GM19397 (cell line): ENCODE results near the gene CD33.
"Not testable (repeated sequence)": the region's sequence is repeated elsewhere in the genome, so short reads cannot be mapped to it uniquely, and the experiment has no call there.

Experiments used
- ATAC-seq: cut with Tn5 transposase; IDR thresholded peaks from one replicate; pipeline ENCODE4 v1.9.1; 2021; ENCODE audit warnings: mild to moderate bottlenecking, moderate library complexity; ENCODE audit not compliant: unreplicated experiment

The CD33 gene

DNA sequence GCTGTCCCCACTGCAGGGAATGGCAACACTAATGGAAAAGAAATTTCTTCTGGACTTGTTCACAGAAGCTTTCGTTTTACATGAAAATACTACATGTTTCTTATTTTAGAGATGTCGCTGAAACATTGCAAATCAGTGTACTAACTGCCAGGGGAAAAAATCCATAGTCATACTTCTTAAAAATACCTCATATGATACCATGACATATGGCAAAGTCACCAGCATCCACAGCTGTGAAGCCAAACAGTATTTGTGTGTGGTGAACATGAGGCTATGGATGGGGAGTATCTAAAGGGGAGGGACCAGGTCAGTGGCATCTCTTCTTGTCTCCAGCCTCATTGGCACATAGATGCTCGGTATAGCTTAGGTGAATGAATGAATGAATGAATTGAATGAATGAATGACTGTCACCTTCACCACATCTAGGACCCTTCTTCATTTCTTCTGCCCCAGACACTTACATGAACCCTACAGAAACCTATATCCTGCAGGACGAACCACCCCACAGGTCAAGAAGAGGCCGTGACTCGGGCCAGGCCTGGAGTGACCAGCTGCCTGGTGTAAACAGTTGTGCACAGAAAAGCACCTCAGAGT is 14.6 kb upstream of the CD33 start:
- ATAC-seq = no peak

DNA sequence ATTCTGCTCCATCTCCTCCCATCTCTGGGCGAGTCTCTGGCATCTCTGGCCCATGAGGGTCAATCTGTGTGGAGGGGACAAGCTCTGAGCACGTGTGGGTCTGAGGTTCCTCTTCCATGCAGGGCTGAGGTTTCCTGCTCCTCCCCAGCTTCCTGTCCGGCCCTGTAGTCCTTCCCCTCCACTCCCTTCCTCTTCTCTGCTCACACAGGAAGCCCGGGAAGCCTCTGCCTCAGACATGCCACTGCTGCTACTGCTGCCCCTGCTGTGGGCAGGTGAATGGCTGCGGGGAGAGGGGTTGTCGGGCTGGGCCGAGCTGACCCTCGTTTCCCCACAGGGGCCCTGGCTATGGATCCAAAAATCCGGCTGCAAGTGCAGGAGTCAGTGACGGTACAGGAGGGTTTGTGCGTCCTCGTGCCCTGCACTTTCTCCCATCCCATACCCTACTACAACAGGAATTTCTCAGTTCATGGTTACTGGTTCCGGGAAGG is 14.0 kb upstream of the CD33 start:
- ATAC-seq = not testable (repeated sequence)

DNA sequence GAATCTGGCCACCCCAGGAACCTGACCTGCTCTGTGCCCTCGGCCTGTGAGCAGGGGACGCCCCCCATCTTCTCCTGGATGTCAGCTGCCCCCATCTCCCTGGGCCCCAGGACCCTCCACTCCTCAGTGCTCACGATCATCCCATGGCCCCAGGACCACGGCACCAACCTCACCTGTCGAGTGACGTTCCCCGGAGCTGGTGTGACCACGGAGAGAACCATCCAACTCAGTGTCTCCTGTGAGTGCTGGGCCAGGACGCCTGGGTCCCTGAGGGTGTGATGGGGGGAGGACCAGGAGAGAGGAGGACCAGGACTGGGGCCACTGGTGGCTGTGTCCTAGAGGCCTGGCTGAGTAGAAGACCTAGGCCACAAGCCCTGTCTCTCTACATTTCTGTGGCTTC is 13.0 kb upstream of the CD33 start:
- ATAC-seq = no peak

DNA sequence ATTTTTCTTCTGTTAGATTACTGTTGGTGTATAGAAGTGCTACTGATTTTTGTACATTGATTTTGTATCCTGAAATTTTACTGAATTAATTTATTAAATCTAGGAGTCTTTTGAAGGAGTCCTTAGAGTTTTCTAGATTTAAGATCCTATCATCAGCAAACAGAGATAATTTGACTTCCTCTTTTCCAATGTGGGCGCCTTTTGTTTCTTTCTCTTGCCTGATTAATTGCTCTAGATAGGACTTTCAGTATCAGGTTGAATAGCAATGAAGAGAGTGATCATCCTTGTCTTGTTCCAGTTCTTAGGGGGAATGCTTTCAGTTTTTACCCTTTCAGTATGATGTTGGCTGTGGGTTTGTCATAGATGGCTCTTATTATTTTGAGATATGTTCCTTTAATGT is 5.6 kb upstream of the CD33 start:
- no peak for ATAC-seq

DNA sequence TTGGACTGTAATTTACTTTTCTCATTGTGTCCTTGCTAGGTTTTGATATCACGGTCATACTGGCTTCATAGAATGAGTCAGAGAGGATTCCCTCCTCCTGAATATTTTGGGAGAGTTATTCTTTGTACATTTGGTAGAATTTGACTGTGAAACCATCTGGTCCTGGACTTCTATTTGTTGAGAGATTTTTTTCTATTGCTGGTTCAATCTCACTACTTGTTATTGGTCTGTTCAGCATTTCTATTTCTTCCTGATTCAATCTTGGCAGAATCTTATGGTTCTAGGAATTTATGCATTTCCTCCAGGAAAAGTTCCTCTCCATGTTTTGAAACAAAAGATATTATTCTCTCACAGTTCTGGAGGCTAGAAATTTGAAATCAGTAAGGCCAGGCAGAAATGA is 4.9 kb upstream of the CD33 start:
- no peak for ATAC-seq

DNA sequence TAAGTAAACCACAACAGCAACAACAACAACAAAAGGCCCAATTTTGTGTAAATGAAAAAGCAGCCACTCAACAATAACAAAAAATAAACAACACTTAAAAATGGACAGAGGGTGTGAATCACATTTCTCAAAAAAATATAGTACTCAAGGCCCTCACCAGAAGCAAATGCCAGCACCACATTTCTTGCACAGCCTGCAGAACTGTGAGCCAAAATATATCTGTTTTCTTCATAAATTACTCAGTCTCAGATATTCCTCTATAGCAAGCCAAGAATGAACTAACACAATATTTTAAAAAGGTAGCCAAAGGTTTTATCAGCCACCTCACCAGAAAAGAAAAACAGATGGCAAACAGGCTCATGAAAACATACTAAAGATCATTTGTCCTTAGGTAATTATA is 3.9 kb upstream of the CD33 start:
- ATAC-seq = no peak

DNA sequence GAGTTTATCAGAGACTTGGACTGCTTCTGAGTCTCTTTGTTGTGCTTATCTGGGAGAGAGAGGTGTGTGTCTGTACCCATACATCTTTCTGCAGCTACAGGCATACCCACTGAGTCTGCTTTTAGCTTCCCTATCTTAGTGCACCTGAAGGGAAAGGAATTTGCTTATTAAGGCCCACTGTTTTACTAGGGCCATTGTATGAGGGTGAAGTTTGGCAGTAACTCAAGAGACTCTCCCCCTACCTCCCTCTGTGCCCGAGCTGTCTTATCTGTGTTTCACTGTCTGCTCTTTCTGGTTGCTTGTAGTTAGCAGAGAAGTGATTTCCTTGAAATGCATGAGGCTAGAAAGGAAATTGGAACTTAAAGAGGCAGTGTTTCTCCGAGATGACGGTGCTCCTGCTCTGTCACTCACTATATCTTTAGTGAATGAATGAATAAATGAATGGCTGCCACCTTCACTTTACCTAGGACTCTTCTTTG is 678 bp upstream of the CD33 start:
- ATAC-seq = no peak

DNA sequence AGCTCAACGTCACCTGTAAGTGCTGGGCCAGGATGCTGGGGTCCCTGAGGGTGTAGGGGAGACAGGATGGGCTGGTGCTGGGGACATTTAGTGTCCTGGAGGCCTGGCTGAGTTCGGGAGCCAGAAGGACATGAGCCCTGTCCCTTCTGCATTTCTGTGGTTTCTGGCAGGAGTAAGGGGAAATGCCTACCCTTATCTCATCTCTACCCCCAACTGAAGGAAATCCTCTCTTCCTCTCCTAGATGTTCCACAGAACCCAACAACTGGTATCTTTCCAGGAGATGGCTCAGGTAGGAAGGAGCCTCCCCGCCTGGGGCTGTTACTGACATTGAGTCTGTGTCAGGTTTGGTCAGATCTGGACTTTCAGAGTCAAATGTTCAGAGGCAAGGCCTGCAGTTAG is 1.2 kb downstream of the CD33 start:
- no peak for ATAC-seq

DNA sequence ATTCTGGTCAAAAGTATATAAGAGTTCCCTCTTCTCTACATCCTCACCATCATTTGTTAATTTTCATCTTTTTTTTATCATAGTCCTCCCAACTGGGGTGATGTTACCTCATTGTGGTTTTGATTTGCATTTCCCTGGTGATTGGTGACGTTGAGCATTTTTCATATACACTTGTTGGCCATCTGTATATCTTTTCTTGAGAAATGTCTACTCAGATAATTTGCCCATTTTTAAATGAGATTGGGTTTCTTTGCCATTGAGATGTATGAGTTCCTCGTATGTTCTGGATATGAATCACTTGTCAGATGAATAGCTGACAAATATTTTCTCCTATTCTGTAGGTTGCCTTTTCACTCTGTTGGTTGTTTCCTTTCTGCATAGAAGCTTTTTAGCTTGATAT is 2.4 kb downstream of the CD33 start:
- no peak for ATAC-seq

DNA sequence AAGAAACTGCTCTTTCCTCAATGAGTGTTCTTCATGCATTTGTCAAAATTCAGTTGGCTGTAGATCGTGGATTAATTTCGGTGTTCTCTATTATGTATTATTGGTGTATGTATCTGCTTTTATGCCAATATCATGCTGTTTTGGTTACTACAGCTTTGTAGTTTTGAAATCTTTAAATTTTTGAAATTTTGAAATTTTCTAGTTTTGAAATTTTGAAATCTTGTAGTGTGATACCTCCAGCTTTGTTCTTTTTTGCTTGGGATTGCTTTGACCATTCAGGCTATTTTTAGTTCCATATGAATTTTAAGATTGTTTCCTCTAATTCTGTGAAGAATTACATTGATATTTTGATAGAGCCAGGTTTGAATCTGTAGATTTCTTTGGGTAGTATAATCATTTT is 3.1 kb downstream of the CD33 start:
- ATAC-seq = no peak

DNA sequence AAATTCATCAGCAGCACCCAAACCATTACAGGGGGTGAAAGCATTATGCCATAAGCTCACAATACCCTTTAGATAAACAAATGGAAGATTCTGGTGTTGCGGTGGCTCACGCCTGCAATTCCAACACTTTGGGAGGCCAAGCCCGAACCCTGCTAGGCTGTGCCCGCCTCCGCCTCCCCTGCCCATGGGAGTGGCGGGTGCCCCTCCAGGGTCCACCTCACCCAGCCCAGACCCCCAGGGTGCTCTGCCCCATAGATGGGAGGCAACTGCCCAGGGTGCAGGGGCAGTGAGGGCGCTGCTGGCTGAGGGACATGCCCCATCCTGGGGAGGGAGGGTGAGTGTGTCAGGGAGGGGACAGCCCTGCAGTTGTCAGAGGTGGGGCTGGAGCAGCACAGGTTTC is 16.0 kb downstream of the CD33 start:
- ATAC-seq = no peak

DNA sequence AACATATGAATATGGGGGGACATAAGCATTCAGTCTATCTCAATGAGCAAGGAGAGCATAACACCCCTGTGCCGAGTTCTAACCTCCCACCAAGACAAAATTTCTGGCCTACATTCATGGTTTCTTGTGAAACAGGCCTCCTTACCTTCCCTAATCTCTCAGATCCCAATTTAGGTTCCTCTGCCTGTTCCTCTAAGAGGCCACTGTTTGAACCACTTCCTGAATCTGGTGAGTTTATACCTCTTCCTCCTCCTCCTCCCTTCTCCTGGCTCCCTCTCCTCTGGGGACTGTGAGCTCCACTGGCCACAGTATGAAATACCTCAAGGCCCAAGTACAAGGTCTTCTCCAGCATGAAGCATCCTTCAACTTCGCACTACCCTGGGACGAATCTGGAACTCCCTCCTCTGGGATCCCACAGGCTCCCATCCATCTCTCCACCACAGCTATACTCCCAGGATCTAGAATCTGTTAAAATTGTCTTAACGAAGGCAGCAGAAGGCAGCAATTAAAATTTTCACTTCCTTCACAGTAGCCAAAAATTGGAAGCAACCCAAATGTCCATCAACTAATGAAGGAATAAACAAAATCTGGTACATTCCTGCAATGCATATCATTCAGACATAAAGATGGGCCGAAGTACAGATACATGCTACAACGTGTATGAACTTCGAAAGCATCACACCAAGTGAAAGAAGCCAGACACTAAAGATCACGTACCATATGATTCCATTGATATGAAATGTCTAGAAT is 18.2 kb downstream of the CD33 start:
- no peak for ATAC-seq

DNA sequence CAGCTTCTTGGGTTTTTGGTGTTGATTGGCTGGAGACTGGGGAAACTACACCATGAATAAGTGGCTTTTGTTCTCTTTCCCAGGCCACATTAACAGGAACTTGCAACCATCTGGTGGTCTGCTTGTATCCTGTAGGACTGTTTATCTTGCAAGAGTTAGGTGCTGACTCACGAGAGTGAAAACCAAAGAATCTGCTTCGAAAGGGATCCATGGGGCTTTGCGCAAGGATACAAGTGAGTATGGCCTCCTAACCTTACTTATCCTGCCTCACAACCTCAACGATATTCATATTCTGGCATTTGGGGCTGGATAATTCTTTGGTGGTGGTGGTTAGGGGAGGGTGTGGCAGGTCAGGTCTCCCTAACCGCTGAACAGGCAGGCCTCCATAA is 21.3 kb downstream of the CD33 start:
- no peak for ATAC-seq

DNA sequence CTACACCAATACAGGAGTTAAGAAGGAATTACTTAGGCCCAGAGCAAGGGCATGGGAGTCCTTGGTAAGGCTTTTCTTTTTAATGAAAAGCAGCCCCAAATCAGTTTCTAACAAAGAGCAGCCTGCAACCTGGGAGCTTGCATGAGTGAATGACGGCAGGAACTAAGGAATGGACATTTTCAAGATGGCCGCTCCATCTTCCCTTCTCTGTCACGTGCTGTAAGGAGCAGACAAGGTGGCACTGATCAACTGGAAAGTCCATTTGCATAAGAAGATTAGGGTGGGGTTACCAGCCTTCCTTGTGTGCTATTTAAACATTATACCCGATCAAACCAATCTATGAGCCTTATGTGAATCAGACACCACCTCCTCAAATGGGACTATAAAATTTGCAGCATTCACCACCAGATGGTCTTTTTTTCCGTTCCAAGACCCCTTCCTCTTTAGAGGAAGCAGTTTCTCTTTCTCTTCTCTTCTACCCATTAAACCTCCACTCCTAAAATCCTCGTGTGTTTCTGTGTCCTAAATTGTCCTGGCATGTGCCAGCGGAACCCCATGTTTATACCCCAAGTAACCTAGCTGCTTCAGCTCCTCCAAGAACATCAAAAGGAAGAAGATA is 23.2 kb downstream of the CD33 start:
- no peak for ATAC-seq

DNA sequence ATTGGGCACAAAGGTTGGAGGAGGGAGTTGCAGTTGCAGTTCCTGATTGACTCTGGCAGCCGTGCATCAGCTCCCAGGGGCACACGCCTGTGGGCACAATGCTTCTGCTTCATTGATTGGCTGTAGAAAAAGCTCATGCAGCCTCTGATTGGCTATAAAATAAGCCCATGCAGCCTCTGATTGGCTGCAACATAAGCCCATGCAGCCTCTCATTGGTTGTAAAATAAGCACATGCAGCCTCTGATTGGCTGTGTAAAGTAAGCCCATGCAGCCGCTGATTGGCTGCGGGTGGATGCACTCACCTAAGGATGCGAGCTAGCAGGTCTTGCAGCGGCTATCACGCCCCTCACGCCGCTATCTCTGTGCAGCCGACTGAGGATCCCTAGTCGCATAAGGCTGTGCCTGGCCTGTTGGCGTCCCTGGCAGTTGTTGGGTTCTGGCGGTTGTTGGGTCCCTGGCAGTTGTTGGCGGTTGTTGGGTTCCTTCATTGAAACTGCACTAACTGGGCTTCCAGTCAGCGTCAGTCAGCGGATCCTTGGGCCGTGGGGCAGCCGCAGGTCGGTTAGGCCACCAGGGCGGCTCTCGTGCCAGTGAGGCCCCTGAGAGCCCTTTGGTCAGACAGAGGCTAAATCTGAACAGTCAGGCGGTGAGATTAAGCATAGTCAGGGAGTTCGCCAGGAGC is 26.0 kb downstream of the CD33 start, which contains the start of gene SIGLECL1:
Gene SIGLECL1 (plus strand): TSS at position 295 of the 682 bp plus-strand sequence. CDS start 12,993 bp downstream, outside the sequence.
- ATAC-seq = no peak

DNA sequence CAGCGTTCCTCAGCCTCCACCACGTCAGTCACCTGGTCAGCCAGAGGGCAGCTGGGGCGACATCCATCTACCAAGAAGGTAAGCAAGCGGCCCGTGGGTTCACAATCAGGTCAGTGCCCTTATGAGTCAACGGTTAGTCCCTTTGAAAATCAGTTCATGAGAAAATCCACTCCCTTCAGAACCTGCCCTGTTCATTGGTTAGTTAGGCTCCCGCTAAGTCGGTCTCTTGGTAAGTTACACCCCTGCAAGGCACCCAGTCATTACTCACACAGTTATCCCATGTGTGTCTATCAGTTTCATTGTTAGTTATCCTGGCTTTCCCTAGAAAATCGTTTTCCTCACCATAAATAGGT is 26.6 kb downstream of the CD33 start:
- ATAC-seq = no peak

DNA sequence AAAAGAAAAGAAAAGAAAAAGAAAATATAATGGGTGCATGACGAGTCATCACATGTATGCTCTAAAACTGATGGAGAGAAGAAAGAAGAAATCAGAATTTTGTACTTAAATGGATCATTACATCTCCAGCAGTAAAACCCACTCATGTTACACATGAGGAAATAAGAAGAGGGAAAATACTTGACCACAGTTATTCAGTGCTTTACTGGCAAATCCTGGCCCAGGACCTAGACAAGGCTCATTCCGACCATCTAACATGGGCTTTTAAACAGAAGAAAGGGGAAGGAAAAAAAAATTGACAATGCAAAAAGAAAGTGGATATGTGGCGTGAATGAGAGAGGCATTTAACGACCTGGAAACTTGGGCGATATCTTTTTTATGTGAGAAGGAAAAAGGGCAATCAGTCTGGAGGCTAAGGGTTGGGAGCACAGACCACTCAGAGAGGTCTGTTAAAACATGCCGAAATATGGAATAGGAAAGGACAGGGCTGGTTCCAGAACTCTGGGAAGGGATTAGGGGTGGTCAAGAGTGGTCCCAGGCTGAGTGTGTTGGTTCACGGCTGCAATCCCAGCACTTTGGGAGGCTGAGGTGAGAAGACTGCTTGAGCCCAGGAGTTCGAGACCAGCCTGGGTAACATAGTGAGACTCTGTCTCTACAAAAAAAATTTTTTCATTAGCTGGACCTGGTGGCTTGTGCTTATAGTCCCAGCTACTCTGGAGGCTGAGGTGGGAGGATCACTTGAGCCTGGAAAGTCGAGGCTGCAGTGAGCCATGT is 27.6 kb downstream of the CD33 start:
- ATAC-seq = no peak

DNA sequence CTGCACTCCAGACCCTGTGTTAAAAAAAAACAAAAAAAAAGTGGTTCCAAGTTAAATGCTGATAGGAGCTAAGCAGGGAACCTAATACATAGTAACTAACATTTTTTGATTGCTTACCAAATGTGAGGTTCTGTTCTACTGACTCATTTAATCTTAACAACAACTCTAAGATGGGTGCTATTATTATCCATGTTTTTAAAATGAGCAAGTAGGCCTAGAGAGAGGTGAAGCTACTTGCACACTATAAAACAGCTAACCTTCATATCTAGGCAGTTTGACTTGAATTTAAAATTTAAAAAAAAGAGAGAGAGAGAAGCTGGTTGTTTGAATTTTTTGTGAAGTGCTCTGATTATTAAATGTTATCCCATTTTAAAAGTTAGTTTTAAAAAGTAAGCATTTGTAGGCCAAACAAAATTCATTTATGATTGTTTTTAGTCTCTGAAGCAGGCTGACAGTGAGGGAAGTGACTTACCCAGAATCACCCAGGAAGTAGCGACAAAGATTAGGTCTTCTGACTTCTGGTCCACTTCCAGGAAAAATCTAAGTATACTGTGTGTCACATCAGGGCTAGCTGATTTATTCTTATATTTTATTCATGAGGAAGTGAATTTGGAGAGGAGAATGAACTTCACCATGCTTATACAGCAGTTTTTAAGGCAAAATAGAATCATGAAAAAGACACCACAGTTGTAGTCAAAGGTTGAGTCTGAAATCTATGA is 28.4 kb downstream of the CD33 start:
- ATAC-seq = no peak

DNA sequence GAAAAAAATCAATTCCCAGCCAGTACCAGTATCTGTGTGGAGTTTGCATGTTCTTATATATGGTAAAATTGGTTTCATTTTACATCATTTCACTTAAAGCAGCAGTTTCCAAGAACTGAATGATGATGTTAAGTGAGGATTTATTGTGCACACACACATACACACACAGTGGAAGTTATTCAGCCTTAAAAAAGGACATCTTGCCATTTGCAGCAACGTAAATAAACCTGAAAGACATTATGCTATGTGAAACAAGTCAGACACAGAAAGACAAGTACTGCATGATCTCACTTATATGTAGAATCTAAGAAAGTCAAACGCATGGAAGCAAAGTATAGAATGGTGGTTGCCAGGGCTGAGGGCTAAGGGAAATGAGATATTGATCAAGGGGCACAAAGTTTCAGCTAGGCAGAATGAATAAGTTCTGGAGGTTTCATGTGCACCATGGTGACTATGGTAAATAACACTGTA is 31.3 kb downstream of the CD33 start:
- ATAC-seq = no peak

DNA sequence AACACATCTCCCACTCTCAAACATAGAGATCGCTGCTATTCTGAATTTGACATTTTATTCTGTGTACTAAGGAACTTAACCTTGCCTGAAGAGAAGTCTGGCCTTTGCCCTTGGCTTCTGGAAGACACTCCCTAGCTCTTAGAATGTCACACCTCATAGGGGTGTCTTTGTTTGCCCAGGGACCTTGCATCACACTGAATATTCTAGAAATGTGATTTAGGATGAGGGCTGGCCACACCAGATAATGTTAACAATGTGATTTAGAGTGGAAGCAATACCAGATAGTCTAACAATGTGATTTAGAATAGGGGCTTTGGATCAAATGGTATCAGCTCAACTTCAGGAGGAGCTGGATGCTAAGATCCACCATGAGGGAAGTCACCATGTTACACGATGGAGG is 32.6 kb downstream of the CD33 start:
- ATAC-seq = no peak
